Parathyroid adenoma (tissue), 2 donors: ENCODE measurements around the gene GRK1.

Source experiments
- H2AFZ ChIP-seq: fragments of 300-600 bp; sonication (generic); one replicate; pipeline ENCODE4 v1.7.0; 2017; ENCODE audit warnings: antibody characterized with exemption, mild to moderate bottlenecking
- H3K27ac ChIP-seq: fragments of 300-600 bp; sonication (generic); one replicate; pipeline ENCODE4 v1.7.0; 2017
- H3K27me3 ChIP-seq: fragments of 300-600 bp; sonication (generic); one replicate; pipeline ENCODE4 v1.7.0; 2017; ENCODE audit warnings: low read length; ENCODE audit not compliant: control insufficient read depth, insufficient read depth
- H3K36me3 ChIP-seq: fragments of 300-600 bp; sonication (generic); one replicate; pipeline ENCODE4 v1.7.0; 2017; ENCODE audit warnings: low read length; ENCODE audit not compliant: control insufficient read depth, insufficient read depth
- H3K4me1 ChIP-seq: fragments of 300-600 bp; sonication (generic); one replicate; pipeline ENCODE4 v1.7.0; 2017; ENCODE audit warnings: control low read depth
- H3K4me2 ChIP-seq: fragments of 300-600 bp; sonication (generic); one replicate; pipeline ENCODE4 v1.7.0; 2017; ENCODE audit warnings: low read length
- H3K4me3 ChIP-seq: fragments of 300-600 bp; sonication (generic); one replicate; pipeline ENCODE4 v1.7.0; 2017; ENCODE audit warnings: low read depth, low read length
- H3K79me2 ChIP-seq: fragments of 300-600 bp; sonication (generic); one replicate; pipeline ENCODE4 v1.7.0; 2017; ENCODE audit warnings: control low read depth
- H3K9ac ChIP-seq: fragments of 300-600 bp; sonication (generic); one replicate; pipeline ENCODE4 v1.7.0; 2017; ENCODE audit warnings: mild to moderate bottlenecking
- H3K9me3 ChIP-seq: fragments of 300-600 bp; sonication (generic); one replicate; pipeline ENCODE4 v1.7.0; 2017; ENCODE audit warnings: low read length; ENCODE audit not compliant: control insufficient read depth
- TF ChIP-seq, protein P1 (sequence below): fragments of 300-600 bp; sonication (generic); IDR thresholded peaks from one replicate; pipeline ENCODE4 v1.7.0; 2017; ENCODE audit warnings: antibody characterized with exemption, mild to moderate bottlenecking
- donor health status: primary hyperparathyroidism.

GRK1 gene

GRCh38 chr13:113669755-113670341 lies 2.8 kb downstream of the GRK1 start:
- H3K4me1 ChIP-seq = no peaks in the 10 kb centered on the region
- no peaks in the 10 kb centered on the region for H3K36me3 ChIP-seq
- no peak overlapping the region for H2AFZ ChIP-seq
- no peak overlapping the region for H3K9ac ChIP-seq
- no peaks in the 10 kb centered on the region for H3K9me3 ChIP-seq
- no peak overlapping the region for H3K4me3 ChIP-seq
- H3K27ac ChIP-seq = no peak overlapping the region
- no peak overlapping the region for H3K4me2 ChIP-seq
- H3K79me2 ChIP-seq = no peaks in the 10 kb centered on the region
- TF ChIP-seq, protein P1, sequence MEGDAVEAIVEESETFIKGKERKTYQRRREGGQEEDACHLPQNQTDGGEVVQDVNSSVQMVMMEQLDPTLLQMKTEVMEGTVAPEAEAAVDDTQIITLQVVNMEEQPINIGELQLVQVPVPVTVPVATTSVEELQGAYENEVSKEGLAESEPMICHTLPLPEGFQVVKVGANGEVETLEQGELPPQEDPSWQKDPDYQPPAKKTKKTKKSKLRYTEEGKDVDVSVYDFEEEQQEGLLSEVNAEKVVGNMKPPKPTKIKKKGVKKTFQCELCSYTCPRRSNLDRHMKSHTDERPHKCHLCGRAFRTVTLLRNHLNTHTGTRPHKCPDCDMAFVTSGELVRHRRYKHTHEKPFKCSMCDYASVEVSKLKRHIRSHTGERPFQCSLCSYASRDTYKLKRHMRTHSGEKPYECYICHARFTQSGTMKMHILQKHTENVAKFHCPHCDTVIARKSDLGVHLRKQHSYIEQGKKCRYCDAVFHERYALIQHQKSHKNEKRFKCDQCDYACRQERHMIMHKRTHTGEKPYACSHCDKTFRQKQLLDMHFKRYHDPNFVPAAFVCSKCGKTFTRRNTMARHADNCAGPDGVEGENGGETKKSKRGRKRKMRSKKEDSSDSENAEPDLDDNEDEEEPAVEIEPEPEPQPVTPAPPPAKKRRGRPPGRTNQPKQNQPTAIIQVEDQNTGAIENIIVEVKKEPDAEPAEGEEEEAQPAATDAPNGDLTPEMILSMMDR = no peak
- no peaks in the 10 kb centered on the region for H3K27me3 ChIP-seq

DNA sequence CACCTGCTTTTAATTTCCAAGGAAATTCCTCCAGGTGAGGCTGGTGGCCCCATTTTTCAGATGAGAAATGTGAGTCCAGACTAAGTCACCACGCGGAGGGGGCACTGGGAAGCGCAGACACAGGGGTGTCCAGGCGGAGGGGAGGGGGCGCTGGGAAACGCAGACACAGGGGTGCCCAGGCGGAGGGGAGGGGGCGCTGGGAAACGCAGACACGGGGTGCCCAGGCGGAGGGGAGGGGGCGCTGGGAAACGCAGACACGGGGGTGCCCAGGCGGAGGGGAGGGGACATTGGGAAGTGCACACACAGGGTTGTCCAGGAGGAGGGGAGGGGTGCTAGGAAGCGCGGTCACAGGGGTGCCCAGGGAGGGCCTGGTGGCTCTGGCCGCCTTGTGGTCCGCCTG lies 3.5 kb downstream of the GRK1 start:
- no peak overlapping the region for H3K4me2 ChIP-seq
- H3K36me3 ChIP-seq = no peaks in the 10 kb centered on the region
- H3K9ac ChIP-seq = no peak overlapping the region
- H3K27me3 ChIP-seq = no peaks in the 10 kb centered on the region
- no peaks in the 10 kb centered on the region for H3K9me3 ChIP-seq
- H2AFZ ChIP-seq = no peak overlapping the region
- no peaks in the 10 kb centered on the region for H3K4me1 ChIP-seq
- TF ChIP-seq, protein P1 = no peak
- H3K79me2 ChIP-seq = no peaks in the 10 kb centered on the region
- H3K27ac ChIP-seq = no peak overlapping the region
- no peak overlapping the region for H3K4me3 ChIP-seq

DNA sequence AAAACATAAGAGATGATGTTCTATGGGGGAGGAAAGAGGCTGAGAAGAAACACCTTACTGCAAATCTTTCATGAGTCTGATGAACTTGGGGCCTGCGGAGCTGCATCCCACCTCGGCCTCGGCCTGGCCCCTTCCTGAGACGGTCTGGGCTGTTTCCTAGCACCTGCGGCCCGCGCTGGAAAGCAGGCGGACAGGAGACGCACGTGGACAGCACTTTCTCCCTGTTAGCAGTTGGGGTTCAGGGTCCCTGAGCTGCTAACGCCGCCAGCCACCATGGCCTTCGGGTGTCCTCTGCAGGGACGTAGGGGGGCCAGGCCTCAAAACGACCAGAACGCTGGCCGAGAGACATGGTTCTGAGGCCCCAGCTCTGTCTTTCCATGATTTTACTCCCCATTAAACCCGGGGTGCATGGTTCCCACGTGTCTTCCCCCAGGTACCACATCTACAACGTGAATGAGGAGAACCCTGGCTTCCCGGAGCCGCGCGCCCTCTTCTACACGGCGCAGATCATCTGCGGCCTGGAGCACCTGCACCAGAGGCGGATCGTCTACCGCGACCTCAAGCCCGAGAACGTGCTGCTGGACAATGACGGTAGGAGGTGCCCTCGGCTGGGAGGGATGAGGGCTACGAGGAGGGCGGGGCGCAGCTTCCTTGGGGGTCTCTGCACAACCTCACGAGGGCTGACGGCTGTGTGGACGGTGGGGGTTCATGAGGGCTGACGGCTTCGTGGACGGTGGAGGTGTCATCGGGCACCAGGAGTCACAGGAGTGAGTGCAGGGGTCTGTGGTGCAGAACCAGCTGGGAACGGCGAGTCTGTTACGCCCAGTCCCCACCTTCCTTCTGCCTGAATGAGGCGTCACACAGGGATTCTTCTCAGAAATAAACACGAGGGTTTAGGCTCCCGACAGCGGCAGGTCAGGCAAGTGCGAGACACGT lies 4.3 kb downstream of the GRK1 start:
- Histone ChIP-seq H3K4me3 (no peak overlapping the region), H3K36me3 (no peaks in the 10 kb centered on the region), H2AFZ (no peak overlapping the region), H3K79me2 (no peaks in the 10 kb centered on the region), H3K4me2 (no peak overlapping the region), H3K27ac (no peak overlapping the region), H3K9ac (no peak overlapping the region), H3K27me3 (no peaks in the 10 kb centered on the region), H3K9me3 (no peaks in the 10 kb centered on the region), H3K4me1 (no peaks in the 10 kb centered on the region)
- TF ChIP-seq, protein P1 = no peak

DNA sequence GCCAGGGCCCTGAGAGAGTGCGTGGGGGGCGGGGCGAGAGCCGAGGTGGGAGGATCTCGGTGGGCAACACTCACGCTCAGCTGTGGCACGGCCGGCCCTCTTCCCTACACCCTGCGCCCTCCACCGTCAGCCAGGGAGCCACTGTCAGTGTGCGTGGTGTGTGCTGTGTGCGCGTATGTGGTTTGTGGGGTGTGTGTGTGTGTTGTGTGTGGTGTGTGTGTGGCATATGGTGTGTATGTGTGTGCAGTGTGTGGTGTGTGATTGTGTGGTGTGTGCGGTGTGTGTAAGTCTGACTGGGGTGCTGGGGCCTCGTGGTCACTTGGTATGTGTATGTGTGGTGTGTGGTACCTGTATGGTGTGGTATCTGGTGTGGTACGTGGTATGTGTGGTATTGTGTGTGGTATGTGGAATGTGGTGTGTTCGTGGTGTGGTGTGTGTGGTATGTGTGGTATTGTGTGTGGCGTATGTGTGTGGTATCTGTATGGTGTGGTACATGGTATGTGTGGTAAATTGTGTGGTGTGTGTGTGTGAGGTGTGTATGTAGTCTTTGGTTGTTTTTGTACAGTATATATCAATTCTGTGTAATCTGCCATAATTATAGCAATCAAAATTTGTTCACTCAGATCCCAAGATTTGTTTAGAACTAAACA lies 5.1 kb downstream of the GRK1 start:
- H3K27ac ChIP-seq = no peak overlapping the region
- H3K36me3 ChIP-seq = no peaks in the 10 kb centered on the region
- no peaks in the 10 kb centered on the region for H3K9me3 ChIP-seq
- no peak overlapping the region for H2AFZ ChIP-seq
- H3K4me2 ChIP-seq = no peak overlapping the region
- H3K9ac ChIP-seq = no peak overlapping the region
- no peaks in the 10 kb centered on the region for H3K4me1 ChIP-seq
- no peaks in the 10 kb centered on the region for H3K79me2 ChIP-seq
- no peaks in the 10 kb centered on the region for H3K27me3 ChIP-seq
- TF ChIP-seq, protein P1 = no peak
- no peak overlapping the region for H3K4me3 ChIP-seq
